ENCODE data around the gene SLC1A5.
"Not testable (repeated sequence)": the region's sequence is repeated elsewhere in the genome, so short reads cannot be mapped to it uniquely, and the experiment has no call there.

Gene SLC1A5

DNA sequence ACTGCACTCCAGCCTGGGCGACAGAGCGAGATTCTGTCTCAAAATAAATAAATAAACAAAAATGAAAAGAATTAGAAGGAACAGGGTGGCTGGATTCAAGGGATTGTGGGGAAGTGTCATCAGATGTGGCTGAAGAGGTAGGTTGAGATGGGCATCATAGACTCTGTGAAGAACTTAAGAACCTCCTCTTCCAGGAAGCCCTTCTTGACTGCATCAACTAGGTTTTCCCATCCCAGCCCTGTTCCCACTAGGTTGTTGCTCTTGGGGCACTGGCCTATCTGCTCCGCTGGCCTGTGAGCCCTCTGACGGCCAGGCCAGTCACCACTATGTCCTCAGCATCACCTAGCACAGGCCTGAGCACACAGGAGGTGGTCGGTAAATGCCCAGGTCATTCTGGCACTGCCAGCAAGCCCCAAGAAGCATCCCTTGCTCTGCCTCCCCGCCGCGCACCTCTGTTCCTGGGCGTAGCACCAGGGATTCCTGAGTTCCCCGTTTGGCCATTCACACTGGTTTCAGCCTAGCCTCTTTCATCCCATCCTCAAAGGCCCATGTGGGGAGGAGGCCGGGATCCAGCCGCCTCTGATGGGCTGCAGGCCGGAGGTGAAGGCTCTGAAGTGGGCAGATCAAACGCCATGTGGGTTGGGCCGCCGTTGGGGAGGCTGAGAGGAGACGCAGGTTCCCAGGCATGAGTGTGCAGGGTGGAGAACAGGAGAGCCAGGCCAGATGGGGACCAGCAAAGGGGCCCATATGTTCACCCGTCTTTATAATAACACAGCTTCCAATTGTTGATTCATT, 27.6 kb upstream of the SLC1A5 start:
- TF ChIP-seq, protein P1, sequence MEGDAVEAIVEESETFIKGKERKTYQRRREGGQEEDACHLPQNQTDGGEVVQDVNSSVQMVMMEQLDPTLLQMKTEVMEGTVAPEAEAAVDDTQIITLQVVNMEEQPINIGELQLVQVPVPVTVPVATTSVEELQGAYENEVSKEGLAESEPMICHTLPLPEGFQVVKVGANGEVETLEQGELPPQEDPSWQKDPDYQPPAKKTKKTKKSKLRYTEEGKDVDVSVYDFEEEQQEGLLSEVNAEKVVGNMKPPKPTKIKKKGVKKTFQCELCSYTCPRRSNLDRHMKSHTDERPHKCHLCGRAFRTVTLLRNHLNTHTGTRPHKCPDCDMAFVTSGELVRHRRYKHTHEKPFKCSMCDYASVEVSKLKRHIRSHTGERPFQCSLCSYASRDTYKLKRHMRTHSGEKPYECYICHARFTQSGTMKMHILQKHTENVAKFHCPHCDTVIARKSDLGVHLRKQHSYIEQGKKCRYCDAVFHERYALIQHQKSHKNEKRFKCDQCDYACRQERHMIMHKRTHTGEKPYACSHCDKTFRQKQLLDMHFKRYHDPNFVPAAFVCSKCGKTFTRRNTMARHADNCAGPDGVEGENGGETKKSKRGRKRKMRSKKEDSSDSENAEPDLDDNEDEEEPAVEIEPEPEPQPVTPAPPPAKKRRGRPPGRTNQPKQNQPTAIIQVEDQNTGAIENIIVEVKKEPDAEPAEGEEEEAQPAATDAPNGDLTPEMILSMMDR (IDR thresholded peaks at IDR 0.05; ENCODE audit: control insufficient read depth, insufficient read depth, low read depth, low read length, missing control alignments), result no peak
- no peak for DNase-seq (ENCODE audit: low read depth)
- H3K4me3 ChIP-seq (ENCODE audit: control insufficient read depth, low read depth, low read length), result no peak overlapping the region

DNA sequence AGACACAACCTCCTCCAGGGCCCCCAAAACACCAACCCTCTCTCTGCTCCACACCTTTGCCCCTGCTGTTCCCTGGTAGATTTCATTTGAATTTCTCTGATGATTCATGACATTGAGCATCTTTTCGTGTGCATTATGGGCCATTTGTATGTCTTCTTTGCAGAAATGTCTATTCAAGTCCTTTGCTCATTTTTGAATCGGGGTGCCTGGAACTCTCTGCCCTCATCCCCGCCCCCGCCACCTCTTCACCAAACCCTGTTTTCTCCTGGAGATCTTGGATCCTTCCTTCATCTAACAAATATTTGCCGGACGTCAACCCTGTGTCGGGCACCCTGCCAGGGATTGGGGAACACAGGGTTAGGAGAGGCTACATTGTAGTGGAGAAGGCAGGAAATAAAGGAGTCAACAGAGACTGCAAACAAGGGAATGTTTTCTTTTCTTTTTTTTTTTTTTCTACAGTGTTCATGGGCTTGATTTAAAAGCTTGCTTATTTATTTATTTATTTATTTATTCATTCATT, 25.5 kb upstream of the SLC1A5 start:
- no peak overlapping the region for H3K4me3 ChIP-seq (ENCODE audit: control insufficient read depth, low read depth, low read length)

DNA sequence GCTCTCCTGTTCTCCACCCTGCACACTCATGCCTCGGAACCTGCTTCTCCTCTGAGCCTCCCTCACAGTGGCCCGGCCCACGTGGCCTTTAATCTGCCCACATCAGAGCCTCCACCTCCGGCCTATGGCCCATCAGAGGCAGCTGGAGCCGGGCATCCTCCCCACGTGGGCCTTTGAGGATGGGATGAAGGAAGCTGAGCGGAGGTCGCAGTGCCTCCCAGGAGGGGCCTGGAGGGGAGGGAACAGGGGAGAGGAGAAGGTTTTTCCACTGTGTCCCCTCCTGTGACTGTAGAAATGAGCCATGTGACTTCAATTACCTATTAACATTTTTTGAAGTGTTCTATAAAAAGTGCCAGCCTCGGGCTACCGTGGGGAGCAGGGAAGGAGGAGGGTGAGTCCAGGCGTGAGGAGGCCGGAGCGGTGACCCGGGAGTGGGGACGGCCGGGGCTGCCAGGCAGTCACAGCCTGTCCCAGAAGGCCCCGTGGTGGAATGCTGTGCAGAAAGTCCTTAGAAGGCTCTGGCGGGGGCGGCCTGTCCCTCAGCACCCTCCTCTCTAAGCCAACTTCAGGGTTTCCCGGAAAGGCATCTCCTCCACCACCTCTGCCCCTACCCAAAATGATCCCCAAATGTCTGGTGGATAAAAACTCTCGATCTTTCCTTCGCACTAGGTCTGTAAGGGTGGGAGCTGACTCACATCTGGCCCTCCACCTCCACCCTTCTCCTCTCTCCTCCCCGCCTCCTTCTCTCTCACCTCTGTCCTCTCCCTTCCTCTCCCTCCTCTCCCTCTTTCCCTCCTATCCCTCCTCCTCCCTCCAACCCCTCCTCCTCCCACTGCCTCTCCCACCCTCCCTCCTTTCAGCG, 24.8 kb upstream of the SLC1A5 start:
- no peak overlapping the region for H3K4me3 ChIP-seq (ENCODE audit: control insufficient read depth, low read depth, low read length)
- no peak for DNase-seq (ENCODE audit: low read depth)
- TF ChIP-seq, protein P1 (IDR thresholded peaks at IDR 0.05; ENCODE audit: control insufficient read depth, insufficient read depth, low read depth, low read length, missing control alignments), result no peak

More for the DNA sequence above, 25.5 kb upstream of the SLC1A5 start:
- DNase-seq (ENCODE audit: low read depth), result no peak
- TF ChIP-seq, protein P1 (IDR thresholded peaks at IDR 0.05; ENCODE audit: control insufficient read depth, insufficient read depth, low read depth, low read length, missing control alignments), result no peak

DNA sequence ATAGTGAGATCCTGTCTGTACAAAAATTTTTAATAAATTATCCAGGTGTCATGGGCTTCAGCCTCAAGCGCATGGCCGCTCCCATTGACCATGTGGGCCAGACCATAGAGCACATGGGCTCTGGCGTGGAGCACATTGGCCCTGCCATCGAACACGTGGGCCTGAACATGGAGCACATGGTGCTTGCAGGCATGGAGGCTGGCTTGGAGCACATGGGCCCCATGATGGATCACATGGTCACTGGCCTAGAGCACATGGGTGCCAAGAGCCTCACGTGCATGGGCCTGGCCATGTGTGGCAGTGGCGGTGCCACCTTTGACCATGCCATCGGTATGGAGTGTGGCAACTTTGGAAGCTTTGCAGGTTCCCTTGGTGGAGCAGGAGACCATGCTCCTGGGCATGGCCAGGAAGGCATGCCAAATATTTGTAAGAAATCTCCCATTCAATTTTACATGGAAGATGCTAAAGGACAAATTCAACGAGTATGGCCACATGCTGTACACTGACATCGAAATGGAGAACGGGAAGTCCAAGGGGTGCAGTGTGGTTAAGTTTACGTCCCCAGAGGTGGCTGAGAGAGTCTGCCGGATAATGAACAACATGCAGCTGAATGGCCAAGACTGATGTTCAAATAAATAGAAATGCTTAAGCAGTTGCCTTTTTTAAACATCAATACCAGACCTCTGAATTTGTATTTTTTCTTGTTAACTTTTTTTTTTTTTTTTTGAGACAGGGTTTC, 21.3 kb upstream of the SLC1A5 start:
- no peak for DNase-seq (ENCODE audit: low read depth)
- TF ChIP-seq, protein P1 (IDR thresholded peaks at IDR 0.05; ENCODE audit: control insufficient read depth, insufficient read depth, low read depth, low read length, missing control alignments), result no peak
- H3K4me3 ChIP-seq (ENCODE audit: control insufficient read depth, low read depth, low read length), result no peak overlapping the region

DNA sequence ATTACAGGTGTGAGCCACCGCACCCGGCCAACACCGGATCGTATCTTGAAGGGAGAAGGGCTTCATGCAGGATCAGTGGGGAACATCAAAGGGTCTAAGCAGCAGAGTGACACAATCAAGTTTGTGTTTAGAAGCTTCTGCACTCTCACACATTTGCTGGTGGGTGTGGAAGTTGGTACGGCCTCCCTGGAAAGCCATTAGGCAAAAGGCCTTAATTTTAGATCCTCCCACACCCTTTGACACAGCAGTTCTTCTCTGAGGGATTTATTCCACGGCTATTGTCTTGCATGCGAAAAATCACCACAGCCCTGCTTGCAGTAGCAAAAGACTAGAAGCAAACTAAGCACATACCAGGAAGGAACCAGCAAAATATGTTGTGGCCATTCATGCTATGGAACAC, 18.3 kb upstream of the SLC1A5 start:
- TF ChIP-seq, protein P1 (IDR thresholded peaks at IDR 0.05; ENCODE audit: control insufficient read depth, insufficient read depth, low read depth, low read length, missing control alignments), result no peak
- no peak for DNase-seq (ENCODE audit: low read depth)
- H3K4me3 ChIP-seq (ENCODE audit: control insufficient read depth, low read depth, low read length), result no peak overlapping the region

GRCh38 chr19:46804432-46804831, 16.0 kb upstream of the SLC1A5 start:
- not testable (repeated sequence) for H3K4me3 ChIP-seq (ENCODE audit: control insufficient read depth, low read depth, low read length); DNase-seq (ENCODE audit: low read depth)
